SK-N-SH (cell line): ENCODE measurements around the gene LARGE1. TPM values are rescaled to one million over a fixed set of nuclear protein-coding genes. Genes with fewer than 3 reads are reported as not detected.

Experiments
- CTCF ChIA-PET: fragments of 300-600, 350-600 bp; formaldehyde crosslinking; extraction: SDS; loops from one replicate; lab custom pipeline; 2021; lab: Yijun Ruan, JAX
- POLR2A ChIA-PET: fragments of 350-600 bp; sonication (Branson Sonifier 250); formaldehyde crosslinking; extraction: SDS; loops from one replicate; lab custom pipeline; 2020; ENCODE audit warnings: antibody characterized with exemption, inconsistent platforms; lab: Yijun Ruan, JAX
- DNase-seq: peaks from one replicate; pipeline ENCODE4 v3.0.0; 2012
- H2AFZ ChIP-seq: fragments of 200-600 bp; sonication (generic); 2 replicates; pipeline ENCODE4 v1.8.1; 2016; ENCODE audit warnings: antibody characterized with exemption, mild to moderate bottlenecking, low read depth
- H3F3A ChIP-seq: fragments of 200-600 bp; sonication (generic); replicated peaks from 2 replicates; pipeline ENCODE3; 2016; ENCODE audit warnings: antibody characterized with exemption, mild to moderate bottlenecking; ENCODE audit not compliant: insufficient read depth
- H3K27ac ChIP-seq, 2 experiments: fragments of 200-500 bp in 1 of 2; fragments of 200-600 bp in 1 of 2; sonication (Bioruptor generic) in 1 of 2; sonication (generic), shearing (Covaris generic) in 1 of 2; 2 replicates each; pipeline versions ENCODE4 v1.5.1 to v1.6.1; 2014 to 2016; ENCODE audit warnings: low read depth in 2 of 2, inconsistent platforms in 1 of 2, low read length in 1 of 2, mild to moderate bottlenecking in 1 of 2, mixed read lengths in 1 of 2
- H3K27me3 ChIP-seq: fragments of 200-600 bp; sonication (generic), shearing (Covaris generic); 2 replicates; pipeline ENCODE4 v1.6.1; 2016; ENCODE audit warnings: mixed run types; ENCODE audit not compliant: insufficient read depth
- H3K36me3 ChIP-seq, 2 experiments: fragments of 200-500 bp in 1 of 2; fragments of 200-600 bp in 1 of 2; sonication (Bioruptor generic) in 1 of 2; sonication (generic) in 1 of 2; replicated peaks in 1 of 2; 2 replicates each; pipeline versions ENCODE3 to v1.5.1; 2014 to 2016; ENCODE audit warnings: low read length in 1 of 2, mild to moderate bottlenecking in 1 of 2; ENCODE audit not compliant: insufficient read depth in 2 of 2, control insufficient read depth in 1 of 2
- H3K4me1 ChIP-seq, 2 experiments: fragments of 200-500 bp in 1 of 2; fragments of 200-600 bp in 1 of 2; sonication (Bioruptor generic) in 1 of 2; sonication (generic), shearing (Covaris generic) in 1 of 2; 2 replicates each; pipeline versions ENCODE4 v1.5.1 to v1.6.1; 2014 to 2016; ENCODE audit warnings: low read depth in 1 of 2, low read length in 1 of 2, mixed run types in 1 of 2; ENCODE audit not compliant: insufficient read depth in 2 of 2, control insufficient read depth in 1 of 2
- H3K4me2 ChIP-seq: fragments of 200-600 bp; sonication (generic), shearing (Covaris generic); 2 replicates; pipeline ENCODE4 v1.6.1; 2017; ENCODE audit warnings: mixed run types
- H3K4me3 ChIP-seq, 2 experiments: fragments of 200-500 bp in 1 of 2; fragments of 200-600 bp in 1 of 2; sonication (Bioruptor generic) in 1 of 2; sonication (generic), shearing (Covaris generic) in 1 of 2; 2 replicates each; pipeline versions ENCODE4 v1.5.1 to v1.8.1; 2014 to 2016; ENCODE audit warnings: low read depth in 2 of 2, inconsistent platforms in 1 of 2, low read length in 1 of 2, mild to moderate bottlenecking in 1 of 2, mixed read lengths in 1 of 2, moderate library complexity in 1 of 2
- H3K79me2 ChIP-seq: fragments of 200-600 bp; sonication (generic); 2 replicates; pipeline ENCODE4 v1.8.1; 2017; ENCODE audit warnings: mild to moderate bottlenecking; ENCODE audit not compliant: insufficient read depth
- H3K9ac ChIP-seq: fragments of 200-600 bp; sonication (generic); 2 replicates; pipeline ENCODE4 v1.6.1; 2017; ENCODE audit warnings: mixed run types
- H3K9me2 ChIP-seq: fragments of 200-600 bp; sonication (generic); 2 replicates; pipeline ENCODE4 v1.6.1; 2017; ENCODE audit warnings: mixed run types
- H3K9me3 ChIP-seq: fragments of 200-600 bp; sonication (generic); 2 replicates; pipeline ENCODE4 v1.6.1; 2017; ENCODE audit warnings: mixed run types, mild to moderate bottlenecking, moderate library complexity
- H4K20me1 ChIP-seq: fragments of 200-600 bp; sonication (generic); 2 replicates; pipeline ENCODE4 v1.6.1; 2017; ENCODE audit warnings: mild to moderate bottlenecking, mixed run types; ENCODE audit not compliant: insufficient read depth
- ELF1 ChIP-seq: IDR thresholded peaks from 2 replicates; pipeline ENCODE4 v1.4.0; 2012
- EP300 ChIP-seq, 2 experiments: IDR thresholded peaks; 2 replicates each; pipeline versions ENCODE4 v1.4.0 to v1.6.1; 2012; ENCODE audit warnings: borderline replicate concordance in 1 of 2, low read depth in 1 of 2, low read length in 1 of 2
- EZH2phosphoT487 ChIP-seq: fragments of 200-600 bp; sonication (generic); IDR thresholded peaks from 2 replicates; pipeline ENCODE4 v1.6.1; 2017; ENCODE audit warnings: low read depth, mixed run types, mild to moderate bottlenecking, antibody characterized with exemption, moderate library complexity, borderline replicate concordance
- FOSL2 ChIP-seq: IDR thresholded peaks from 2 replicates; pipeline ENCODE4 v1.4.0; 2012; ENCODE audit warnings: low read depth, mild to moderate bottlenecking, moderate library complexity, borderline replicate concordance
- FOXM1 ChIP-seq: IDR thresholded peaks from 2 replicates; pipeline ENCODE4 v1.4.0; 2012; ENCODE audit warnings: low read depth, mild to moderate bottlenecking
- GABPA ChIP-seq: IDR thresholded peaks from 2 replicates; pipeline ENCODE4 v1.4.0; 2012; ENCODE audit warnings: low read depth, mild to moderate bottlenecking
- JUND ChIP-seq: IDR thresholded peaks from 2 replicates; pipeline ENCODE4 v1.4.0; 2012
- MXI1 ChIP-seq: IDR thresholded peaks from 2 replicates; pipeline ENCODE4 v1.6.1; 2012; ENCODE audit warnings: mild to moderate bottlenecking, low read depth, low read length, improper control_type of control experiment
- POLR2AphosphoS5 ChIP-seq: IDR thresholded peaks from 2 replicates; pipeline ENCODE4 v1.6.1; 2012; ENCODE audit warnings: low read depth, low read length
- RCOR1 ChIP-seq: fragments of 150-350 bp; IDR thresholded peaks from 2 replicates; pipeline ENCODE4 v1.6.1; 2017; ENCODE audit warnings: antibody characterized with exemption, low read length
- RFX5 ChIP-seq: IDR thresholded peaks from 2 replicates; pipeline ENCODE4 v1.6.1; 2012; ENCODE audit warnings: mild to moderate bottlenecking, improper control_type of control experiment, low read length
- RXRA ChIP-seq: IDR thresholded peaks from 2 replicates; pipeline ENCODE4 v1.4.0; 2012; ENCODE audit warnings: low read depth, mild to moderate bottlenecking, borderline replicate concordance
- TAF1 ChIP-seq: IDR thresholded peaks from 2 replicates; pipeline ENCODE4 v1.6.1; 2012; ENCODE audit warnings: low read depth, mild to moderate bottlenecking, low read length, moderate library complexity, borderline replicate concordance
- TCF12 ChIP-seq: IDR thresholded peaks from 2 replicates; pipeline ENCODE4 v1.4.0; 2012
- TEAD4 ChIP-seq: IDR thresholded peaks from 2 replicates; pipeline ENCODE4 v1.4.0; 2012; ENCODE audit warnings: mild to moderate bottlenecking, borderline replicate concordance; ENCODE audit not compliant: insufficient read depth
- YY1 ChIP-seq: IDR thresholded peaks from 2 replicates; pipeline ENCODE4 v1.4.0; 2012; ENCODE audit warnings: low read depth, mild to moderate bottlenecking
- WGBS: methylation state at CpG from one replicate; pipeline ENCODE4 v1.1.6; 2017; ENCODE audit warnings: low lambda C conversion rate; 5-methylcytosine and 5-hydroxymethylcytosine counted together
- polyA plus RNA-seq, 3 experiments: library from polyadenylated mRNA; depleted of rRNA; stranded (reverse); fragments of >200 nt; gene quantifications; 2 replicates each; pipeline ENCODE4 v1.2.3, GENCODE V29; 2012
- TF ChIP-seq, protein P1 (sequence below): fragments of 150-350 bp; IDR thresholded peaks from 2 replicates; pipeline ENCODE4 v1.6.1; 2017; ENCODE audit warnings: antibody characterized with exemption, low read length, low read depth, borderline replicate concordance
- TF ChIP-seq, protein P2 (sequence below): fragments of 200-600 bp; sonication (generic); IDR thresholded peaks from 2 replicates; pipeline ENCODE4 v1.6.1; 2017; ENCODE audit warnings: antibody characterized with exemption, mild to moderate bottlenecking, moderate library complexity
- TF ChIP-seq, protein P3 (sequence below): IDR thresholded peaks from 2 replicates; pipeline ENCODE4 v1.4.0; 2012; ENCODE audit warnings: low read depth
- TF ChIP-seq, protein P4 (sequence below): IDR thresholded peaks from 2 replicates; pipeline ENCODE4; 2012
- TF ChIP-seq, protein P5 (sequence below): IDR thresholded peaks from 2 replicates; pipeline ENCODE4 v1.4.0; 2012; ENCODE audit warnings: low read depth, borderline replicate concordance

The LARGE1 gene
- polyA plus RNA-seq, 1 of the 3 experiments (the other 2 are of a cell fraction), result 1.1 TPM

DNA sequence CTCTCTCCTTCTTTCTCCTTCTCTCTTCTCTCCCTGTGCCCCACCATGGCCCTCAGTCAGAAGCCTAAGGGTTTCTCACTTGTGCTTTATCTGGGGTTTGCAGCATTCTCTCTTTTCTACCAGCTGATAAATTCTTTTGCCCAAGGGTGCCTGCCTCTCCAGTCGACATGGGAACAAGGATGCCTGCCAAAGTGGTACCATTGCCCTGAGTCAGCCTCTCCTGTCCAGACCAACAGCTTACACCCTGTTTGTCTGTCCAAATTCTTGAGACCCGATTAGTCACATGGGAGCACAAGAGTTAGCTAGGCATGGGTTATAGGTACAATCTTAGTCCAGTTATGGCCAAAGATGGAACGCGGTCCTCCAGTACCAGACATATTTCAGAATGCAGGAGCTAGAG, 242.7 kb downstream of the LARGE1 start:
- 49% methylated on average over 4 of the region's 4 CpGs for WGBS
- POLR2A ChIA-PET, result no interaction called here
- no peaks in the 10 kb centered on the region for H3K79me2 ChIP-seq
- H2AFZ ChIP-seq, result no peak overlapping the region
- DNase-seq, result no peak
- CTCF ChIA-PET, result no interaction called here
- H3K4me3 ChIP-seq, result no peak overlapping the region
- no peaks in the 10 kb centered on the region for H3K36me3 ChIP-seq
- H3K9ac ChIP-seq, result no peak overlapping the region
- no peaks in the 10 kb centered on the region for H3K27me3 ChIP-seq
- H3K9me3 ChIP-seq, result no peaks in the 10 kb centered on the region
- no peak overlapping the region for H3K27ac ChIP-seq
- TF ChIP-seq RFX5 (no peak), JUND (no peak), FOSL2 (no peak), EP300 (IDR thresholded peaks at IDR 0.05; ENCODE audit: borderline replicate concordance in 1 of 2, low read depth in 1 of 2, low read length in 1 of 2) (no peak), TEAD4 (no peak), GABPA (no peak), YY1 (no peak), RCOR1 (no peak), TAF1 (no peak), FOXM1 (no peak), RXRA (no peak), EZH2phosphoT487 (no peak)
- TF ChIP-seq, protein P1, sequence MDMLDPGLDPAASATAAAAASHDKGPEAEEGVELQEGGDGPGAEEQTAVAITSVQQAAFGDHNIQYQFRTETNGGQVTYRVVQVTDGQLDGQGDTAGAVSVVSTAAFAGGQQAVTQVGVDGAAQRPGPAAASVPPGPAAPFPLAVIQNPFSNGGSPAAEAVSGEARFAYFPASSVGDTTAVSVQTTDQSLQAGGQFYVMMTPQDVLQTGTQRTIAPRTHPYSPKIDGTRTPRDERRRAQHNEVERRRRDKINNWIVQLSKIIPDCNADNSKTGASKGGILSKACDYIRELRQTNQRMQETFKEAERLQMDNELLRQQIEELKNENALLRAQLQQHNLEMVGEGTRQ, result no peak
- TF ChIP-seq, protein P2, sequence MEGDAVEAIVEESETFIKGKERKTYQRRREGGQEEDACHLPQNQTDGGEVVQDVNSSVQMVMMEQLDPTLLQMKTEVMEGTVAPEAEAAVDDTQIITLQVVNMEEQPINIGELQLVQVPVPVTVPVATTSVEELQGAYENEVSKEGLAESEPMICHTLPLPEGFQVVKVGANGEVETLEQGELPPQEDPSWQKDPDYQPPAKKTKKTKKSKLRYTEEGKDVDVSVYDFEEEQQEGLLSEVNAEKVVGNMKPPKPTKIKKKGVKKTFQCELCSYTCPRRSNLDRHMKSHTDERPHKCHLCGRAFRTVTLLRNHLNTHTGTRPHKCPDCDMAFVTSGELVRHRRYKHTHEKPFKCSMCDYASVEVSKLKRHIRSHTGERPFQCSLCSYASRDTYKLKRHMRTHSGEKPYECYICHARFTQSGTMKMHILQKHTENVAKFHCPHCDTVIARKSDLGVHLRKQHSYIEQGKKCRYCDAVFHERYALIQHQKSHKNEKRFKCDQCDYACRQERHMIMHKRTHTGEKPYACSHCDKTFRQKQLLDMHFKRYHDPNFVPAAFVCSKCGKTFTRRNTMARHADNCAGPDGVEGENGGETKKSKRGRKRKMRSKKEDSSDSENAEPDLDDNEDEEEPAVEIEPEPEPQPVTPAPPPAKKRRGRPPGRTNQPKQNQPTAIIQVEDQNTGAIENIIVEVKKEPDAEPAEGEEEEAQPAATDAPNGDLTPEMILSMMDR, result no peak
- H3K9me2 ChIP-seq, result no peaks in the 10 kb centered on the region
- no peak overlapping the region for H3K4me2 ChIP-seq
- no peaks in the 10 kb centered on the region; a peak in 1 of 4 replicates for H3K4me1 ChIP-seq
- H4K20me1 ChIP-seq, result no peaks in the 10 kb centered on the region
- H3F3A ChIP-seq, result no peaks in the 10 kb centered on the region

DNA sequence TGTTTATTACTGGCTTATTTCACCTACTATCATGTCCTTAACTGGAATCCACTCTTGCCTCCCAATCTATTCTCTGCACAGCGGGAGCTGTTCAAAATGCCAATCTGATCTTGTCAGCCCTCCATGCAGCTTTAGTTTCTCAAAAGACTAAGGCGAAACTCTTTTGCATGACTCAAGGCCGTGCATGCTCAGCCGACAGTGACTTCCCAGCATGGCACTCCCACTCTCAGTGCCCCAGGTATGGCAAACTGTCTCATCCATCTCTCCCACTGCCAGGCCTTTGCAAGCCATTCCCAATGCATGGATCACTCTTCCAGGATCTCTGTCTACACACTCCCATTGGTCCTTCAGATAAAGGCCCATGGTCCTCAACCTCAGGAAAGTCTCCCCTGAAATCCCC, 245.9 kb downstream of the LARGE1 start:
- 67% methylated on average over 4 of the region's 4 CpGs for WGBS
- CTCF ChIA-PET, result no interaction called here
- TF ChIP-seq TCF12 (no peak), EZH2phosphoT487 (no peak), ELF1 (no peak), RFX5 (no peak), JUND (no peak), GABPA (no peak), POLR2AphosphoS5 (no peak), RXRA (no peak), MXI1 (no peak), RCOR1 (no peak), FOSL2 (no peak)
- TF ChIP-seq, protein P3, sequence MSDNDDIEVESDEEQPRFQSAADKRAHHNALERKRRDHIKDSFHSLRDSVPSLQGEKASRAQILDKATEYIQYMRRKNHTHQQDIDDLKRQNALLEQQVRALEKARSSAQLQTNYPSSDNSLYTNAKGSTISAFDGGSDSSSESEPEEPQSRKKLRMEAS, result no peak
- TF ChIP-seq, protein P4, sequence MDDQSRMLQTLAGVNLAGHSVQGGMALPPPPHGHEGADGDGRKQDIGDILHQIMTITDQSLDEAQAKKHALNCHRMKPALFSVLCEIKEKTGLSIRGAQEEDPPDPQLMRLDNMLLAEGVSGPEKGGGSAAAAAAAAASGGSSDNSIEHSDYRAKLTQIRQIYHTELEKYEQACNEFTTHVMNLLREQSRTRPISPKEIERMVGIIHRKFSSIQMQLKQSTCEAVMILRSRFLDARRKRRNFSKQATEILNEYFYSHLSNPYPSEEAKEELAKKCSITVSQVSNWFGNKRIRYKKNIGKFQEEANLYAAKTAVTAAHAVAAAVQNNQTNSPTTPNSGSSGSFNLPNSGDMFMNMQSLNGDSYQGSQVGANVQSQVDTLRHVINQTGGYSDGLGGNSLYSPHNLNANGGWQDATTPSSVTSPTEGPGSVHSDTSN, result no peak
- TF ChIP-seq, protein P1, result no peak
- TF ChIP-seq, protein P5, sequence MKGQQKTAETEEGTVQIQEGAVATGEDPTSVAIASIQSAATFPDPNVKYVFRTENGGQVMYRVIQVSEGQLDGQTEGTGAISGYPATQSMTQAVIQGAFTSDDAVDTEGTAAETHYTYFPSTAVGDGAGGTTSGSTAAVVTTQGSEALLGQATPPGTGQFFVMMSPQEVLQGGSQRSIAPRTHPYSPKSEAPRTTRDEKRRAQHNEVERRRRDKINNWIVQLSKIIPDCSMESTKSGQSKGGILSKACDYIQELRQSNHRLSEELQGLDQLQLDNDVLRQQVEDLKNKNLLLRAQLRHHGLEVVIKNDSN, result no peak

More for the DNA sequence above, 245.9 kb downstream of the LARGE1 start:
- H3K36me3 ChIP-seq, result no peaks in the 10 kb centered on the region
- POLR2A ChIA-PET, result no interaction called here
- no peaks in the 10 kb centered on the region for H3K9me2 ChIP-seq
- DNase-seq, result no peak
- H3K27me3 ChIP-seq, result no peaks in the 10 kb centered on the region
- H2AFZ ChIP-seq, result no peak overlapping the region
- no peak overlapping the region for H3K4me2 ChIP-seq
- no peaks in the 10 kb centered on the region for H4K20me1 ChIP-seq
- no peaks in the 10 kb centered on the region; a peak in 1 of 4 replicates for H3K4me1 ChIP-seq
- no peak overlapping the region for H3K4me3 ChIP-seq
- H3F3A ChIP-seq, result no peaks in the 10 kb centered on the region
- no peaks in the 10 kb centered on the region for H3K9me3 ChIP-seq
- no peak overlapping the region for H3K27ac ChIP-seq
- H3K9ac ChIP-seq, result no peak overlapping the region
- H3K79me2 ChIP-seq, result no peaks in the 10 kb centered on the region
